Tibial artery (tissue), 4 donors: Measurements from ENCODE around the gene SERPINA6.

Experiments
- DNase-seq, 2 donors: peaks; one replicate each; pipeline ENCODE4 v3.0.0-alpha.2; 2019
- H3K27ac ChIP-seq, 2 donors: fragments of 200-600 bp; sonication (generic) in 1 of 2; 1 replicate in 1 of 2; 2 replicates in 1 of 2; pipeline ENCODE4 v1.5.1; 2018 to 2019; ENCODE audit warnings: mild to moderate bottlenecking in 1 of 2
- H3K27me3 ChIP-seq, 2 donors: fragments of 200-600 bp; sonication (generic) in 1 of 2; one replicate each; pipeline versions ENCODE4 v1.5.1 to v1.6.0; 2016 to 2019
- H3K36me3 ChIP-seq, 3 donors: fragments of 200-600 bp; sonication (generic) in 2 of 3; one replicate each; pipeline ENCODE4 v1.5.1; 2016 to 2019; ENCODE audit warnings: mild to moderate bottlenecking in 2 of 3
- H3K4me1 ChIP-seq, 4 donors: fragments of 200-600 bp; sonication (generic) in 2 of 4; 1 replicate in 3 of 4; 2 replicates in 1 of 4; pipeline ENCODE4 v1.5.1; 2016 to 2019
- H3K4me3 ChIP-seq, 2 donors: fragments of 200-600 bp; sonication (generic) in 1 of 2; 1 replicate in 1 of 2; 2 replicates in 1 of 2; pipeline ENCODE4 v1.5.1; 2018 to 2019; ENCODE audit warnings: mild to moderate bottlenecking in 2 of 2
- H3K9me3 ChIP-seq, 3 donors: fragments of 200-600 bp; sonication (generic) in 1 of 3; one replicate each; pipeline ENCODE4 v1.5.1; 2016 to 2019
- intact Hi-C: fragments of 100-400 bp; cut with DNase I; formaldehyde crosslinking; loops from one replicate; pipeline ENCODE4 v1.15.0; 2023; ENCODE audit warnings: low total_unique reads
- TF ChIP-seq, protein P1 (sequence below), 2 experiments: fragments of 200-600 bp in 1 of 2; fragments of 450-650 bp in 1 of 2; IDR thresholded peaks; one replicate each; pipeline ENCODE4 v1.5.1; 2017 to 2019; ENCODE audit warnings: antibody characterized with exemption in 2 of 2, mild to moderate bottlenecking in 1 of 2, moderate library complexity in 1 of 2

SERPINA6 gene

DNA sequence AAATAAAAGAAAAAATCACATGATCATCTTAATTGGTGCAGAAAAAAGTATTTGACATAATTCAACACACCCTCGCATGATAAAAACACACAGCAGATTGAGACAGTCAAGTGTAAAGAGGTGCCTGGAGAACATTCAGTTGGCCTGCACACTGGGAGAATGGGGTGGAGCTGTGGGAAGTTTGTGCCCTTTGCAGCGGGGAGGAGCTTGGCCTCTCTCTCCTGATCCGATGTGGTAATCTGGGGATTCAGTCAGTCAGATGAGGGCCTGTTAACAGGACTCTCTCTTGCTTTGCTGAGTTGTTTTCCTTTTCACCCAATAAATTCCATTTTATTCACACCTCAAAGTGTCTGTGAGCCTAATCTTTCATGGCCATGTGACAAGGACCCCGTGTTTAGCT is 5.9 kb downstream of the SERPINA6 start:
- H3K4me3 ChIP-seq: no peak overlapping the region
- TF ChIP-seq, protein P1, sequence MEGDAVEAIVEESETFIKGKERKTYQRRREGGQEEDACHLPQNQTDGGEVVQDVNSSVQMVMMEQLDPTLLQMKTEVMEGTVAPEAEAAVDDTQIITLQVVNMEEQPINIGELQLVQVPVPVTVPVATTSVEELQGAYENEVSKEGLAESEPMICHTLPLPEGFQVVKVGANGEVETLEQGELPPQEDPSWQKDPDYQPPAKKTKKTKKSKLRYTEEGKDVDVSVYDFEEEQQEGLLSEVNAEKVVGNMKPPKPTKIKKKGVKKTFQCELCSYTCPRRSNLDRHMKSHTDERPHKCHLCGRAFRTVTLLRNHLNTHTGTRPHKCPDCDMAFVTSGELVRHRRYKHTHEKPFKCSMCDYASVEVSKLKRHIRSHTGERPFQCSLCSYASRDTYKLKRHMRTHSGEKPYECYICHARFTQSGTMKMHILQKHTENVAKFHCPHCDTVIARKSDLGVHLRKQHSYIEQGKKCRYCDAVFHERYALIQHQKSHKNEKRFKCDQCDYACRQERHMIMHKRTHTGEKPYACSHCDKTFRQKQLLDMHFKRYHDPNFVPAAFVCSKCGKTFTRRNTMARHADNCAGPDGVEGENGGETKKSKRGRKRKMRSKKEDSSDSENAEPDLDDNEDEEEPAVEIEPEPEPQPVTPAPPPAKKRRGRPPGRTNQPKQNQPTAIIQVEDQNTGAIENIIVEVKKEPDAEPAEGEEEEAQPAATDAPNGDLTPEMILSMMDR (IDR thresholded peaks at IDR 0.05): no peak
- peaks cover 0 to 2% of the 10 kb centered on the region in 2 donors for H3K27me3 ChIP-seq
- H3K27ac ChIP-seq: no peak overlapping the region
- H3K36me3 ChIP-seq: no peaks in the 10 kb centered on the region
- H3K9me3 ChIP-seq: no peaks in the 10 kb centered on the region
- intact Hi-C loops: no loop called here
- no peaks in the 10 kb centered on the region for H3K4me1 ChIP-seq
- peak; percentile 78 to 81 for DNase-seq

GRCh38 chr14:94316692-94317091 is 6.4 kb downstream of the SERPINA6 start:
- no peak overlapping the region for H3K27ac ChIP-seq
- TF ChIP-seq, protein P1 (IDR thresholded peaks at IDR 0.05): no peak
- no peaks in the 10 kb centered on the region for H3K4me1 ChIP-seq
- intact Hi-C loops: no loop called here
- DNase-seq: no peak
- no peaks in the 10 kb centered on the region for H3K36me3 ChIP-seq
- H3K4me3 ChIP-seq: no peak overlapping the region
- H3K9me3 ChIP-seq: no peaks in the 10 kb centered on the region
- peaks cover 0 to 2% of the 10 kb centered on the region in 2 donors for H3K27me3 ChIP-seq

- intact Hi-C loops: no loop called here
Measured at GRCh38 chr14:94314890-94315289, 8.2 kb downstream of the SERPINA6 start.

DNA sequence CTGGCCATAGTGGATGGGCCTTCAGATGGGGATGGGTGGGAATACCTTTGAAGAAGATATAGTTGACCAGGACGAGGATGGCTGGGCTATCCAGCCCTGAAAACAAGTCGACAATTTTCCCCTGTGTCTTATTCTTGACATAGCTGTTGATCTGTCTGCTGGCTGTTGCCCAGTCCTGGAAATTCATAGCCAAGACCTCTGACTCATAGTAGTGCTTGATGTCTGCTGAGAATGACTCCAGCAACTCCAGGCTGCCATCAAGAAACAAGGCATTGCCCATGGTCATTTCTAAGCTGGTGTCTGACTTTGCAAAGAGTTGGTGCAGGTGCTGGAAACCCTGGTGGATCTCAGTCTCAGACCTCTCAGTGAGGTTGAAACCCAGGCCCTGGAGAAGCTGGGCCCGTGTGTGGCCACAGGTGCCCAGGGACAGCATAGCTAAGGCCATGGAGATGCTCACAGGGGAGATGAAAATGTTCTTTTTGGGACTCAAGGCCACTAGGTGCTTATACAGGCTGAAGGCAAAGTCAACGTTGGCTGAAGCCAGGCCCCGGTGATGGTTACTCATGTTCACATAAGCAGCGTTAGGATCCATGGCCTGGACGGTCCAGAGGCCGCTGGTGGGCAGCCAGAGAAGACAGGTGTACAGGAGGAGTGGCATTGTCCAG is 9.0 kb downstream of the SERPINA6 start:
- Histone ChIP-seq H3K27me3 (no peaks in the 10 kb centered on the region), H3K27ac (no peak overlapping the region), H3K4me3 (no peak overlapping the region), H3K4me1 (no peaks in the 10 kb centered on the region), H3K9me3 (no peaks in the 10 kb centered on the region), H3K36me3 (no peaks in the 10 kb centered on the region)
- DNase-seq: peak in 1 of 2 donors; percentile 82
- TF ChIP-seq, protein P1 (IDR thresholded peaks at IDR 0.05): no peak
- intact Hi-C loops: no loop called here

More at GRCh38 chr14:94314890-94315289, 8.2 kb downstream of the SERPINA6 start:
- no peak overlapping the region for H3K27ac ChIP-seq
- no peaks in the 10 kb centered on the region for H3K27me3 ChIP-seq
- H3K36me3 ChIP-seq: no peaks in the 10 kb centered on the region
- H3K9me3 ChIP-seq: no peaks in the 10 kb centered on the region
- TF ChIP-seq, protein P1 (IDR thresholded peaks at IDR 0.05): no peak
- no peak for DNase-seq
- no peak overlapping the region for H3K4me3 ChIP-seq
- no peaks in the 10 kb centered on the region for H3K4me1 ChIP-seq

DNA sequence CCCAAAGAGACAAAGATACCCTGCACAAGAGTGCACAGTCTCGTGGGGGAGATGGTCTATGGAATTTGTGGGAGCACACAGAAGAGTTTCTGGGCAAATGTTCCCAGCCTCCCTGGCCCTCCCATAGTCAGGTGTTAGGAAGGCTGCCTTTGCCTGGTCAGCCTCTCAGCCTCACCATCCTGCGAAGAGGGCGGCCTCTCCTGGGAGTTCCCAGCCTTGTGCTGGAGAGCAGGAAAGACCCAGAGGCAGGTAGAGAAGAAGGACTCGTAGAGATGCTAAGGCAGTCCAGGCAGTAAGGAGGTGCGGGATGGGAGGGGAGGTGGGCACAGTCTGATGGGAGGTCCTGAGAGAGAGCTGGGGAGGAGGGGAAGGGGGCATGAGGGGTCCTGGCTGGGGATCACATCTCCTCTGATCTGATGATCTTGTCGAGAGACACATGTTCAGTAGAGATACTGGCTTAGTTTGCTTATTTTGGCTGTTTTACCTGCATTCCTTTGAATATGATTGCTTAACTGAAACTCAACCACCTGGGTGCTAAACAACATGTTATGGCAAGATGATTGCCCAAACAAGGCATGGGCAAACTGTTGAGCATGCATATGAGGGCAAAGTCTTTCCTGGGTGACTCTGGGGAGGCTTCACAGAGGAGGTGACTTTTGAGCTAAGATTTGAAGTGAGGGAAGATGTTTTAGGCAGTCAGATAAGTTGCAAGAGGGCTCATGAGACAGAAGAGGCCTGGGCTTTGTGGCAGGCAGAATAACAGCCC is 10.5 kb downstream of the SERPINA6 start:
- H3K4me3 ChIP-seq: no peak overlapping the region
- H3K4me1 ChIP-seq: no peaks in the 10 kb centered on the region
- DNase-seq: no peak
- no peak overlapping the region for H3K27ac ChIP-seq
- no peaks in the 10 kb centered on the region for H3K27me3 ChIP-seq
- TF ChIP-seq, protein P1 (IDR thresholded peaks at IDR 0.05): no peak
- H3K9me3 ChIP-seq: no peaks in the 10 kb centered on the region
- intact Hi-C loops: no loop called here
- no peaks in the 10 kb centered on the region for H3K36me3 ChIP-seq
